Muscle of leg (tissue), 11 donors: Measurements from ENCODE around the gene ELFN1. TPM values are rescaled to one million over a fixed set of nuclear protein-coding genes. Genes with fewer than 3 reads are reported as not detected.
"Not testable (repeated sequence)": the region's sequence is repeated elsewhere in the genome, so short reads cannot be mapped to it uniquely, and the experiment has no call there.

Experiments used
- DNase-seq: peaks from one replicate; pipeline ENCODE4 v3.0.0; 2013
- H3K27ac ChIP-seq: one replicate; pipeline ENCODE4 v1.5.1; 2013; ENCODE audit warnings: mild to moderate bottlenecking, low read length, control low read depth
- H3K27me3 ChIP-seq: one replicate; pipeline ENCODE4 v1.6.1; 2013; ENCODE audit warnings: low read length; ENCODE audit not compliant: control insufficient read depth, insufficient read depth
- H3K36me3 ChIP-seq: one replicate; pipeline ENCODE4 v1.6.1; 2013; ENCODE audit warnings: low read length; ENCODE audit not compliant: control insufficient read depth, insufficient read depth
- H3K4me1 ChIP-seq: one replicate; pipeline ENCODE4 v1.6.1; 2013; ENCODE audit warnings: low read length; ENCODE audit not compliant: control insufficient read depth, insufficient read depth
- H3K4me3 ChIP-seq: one replicate; pipeline ENCODE4 v1.5.1; 2013; ENCODE audit warnings: low read length, control low read depth
- H3K9me3 ChIP-seq: replicated peaks from 2 replicates; pipeline ENCODE4 v1.6.1; 2013; ENCODE audit warnings: low read depth, low read length; ENCODE audit not compliant: control insufficient read depth
- WGBS: methylation state at CpG from one replicate; pipeline ENCODE4 v1.1.5; 2013; ENCODE audit warnings: missing lambda C conversion rate; ENCODE audit not compliant: insufficient coverage; 5-methylcytosine and 5-hydroxymethylcytosine counted together
- polyA plus RNA-seq, 8 donors: library from polyadenylated mRNA; unstranded; fragments of 120-200 nt; gene quantifications; one replicate each; pipeline versions ENCODE4 v1.2.1 to v1.2.3, GENCODE V29; 2013; ENCODE audit warnings: inconsistent platforms in 1 of 8, low replicate concordance in 1 of 8; ENCODE audit not compliant: insufficient read length in 8 of 8, insufficient read depth in 1 of 8
- total RNA-seq: library from RNA; stranded (reverse); fragments of 120-200 nt; gene quantifications from one replicate; pipeline ENCODE4 v1.2.4, GENCODE V29; 2013

Gene ELFN1
- total and polyA plus RNA-seq, 9 donors, result 2.8 to 10.7 (median 8.2) TPM

- Histone ChIP-seq H3K27me3 (no peaks in the 10 kb centered on the region), H3K4me3 (no peak overlapping the region), H3K9me3 (peaks cover 2% of the 10 kb centered on the region), H3K4me1 (peaks cover 31% of the 10 kb centered on the region), H3K27ac (no peak overlapping the region), H3K36me3 (no peaks in the 10 kb centered on the region)
- DNase-seq, result no peak
- WGBS, result 79% methylated on average over 10 of the region's 10 CpGs
These were observed 47.0 kb downstream of the ELFN1 start for GRCh38 chr7:1717095-1717483.

DNA sequence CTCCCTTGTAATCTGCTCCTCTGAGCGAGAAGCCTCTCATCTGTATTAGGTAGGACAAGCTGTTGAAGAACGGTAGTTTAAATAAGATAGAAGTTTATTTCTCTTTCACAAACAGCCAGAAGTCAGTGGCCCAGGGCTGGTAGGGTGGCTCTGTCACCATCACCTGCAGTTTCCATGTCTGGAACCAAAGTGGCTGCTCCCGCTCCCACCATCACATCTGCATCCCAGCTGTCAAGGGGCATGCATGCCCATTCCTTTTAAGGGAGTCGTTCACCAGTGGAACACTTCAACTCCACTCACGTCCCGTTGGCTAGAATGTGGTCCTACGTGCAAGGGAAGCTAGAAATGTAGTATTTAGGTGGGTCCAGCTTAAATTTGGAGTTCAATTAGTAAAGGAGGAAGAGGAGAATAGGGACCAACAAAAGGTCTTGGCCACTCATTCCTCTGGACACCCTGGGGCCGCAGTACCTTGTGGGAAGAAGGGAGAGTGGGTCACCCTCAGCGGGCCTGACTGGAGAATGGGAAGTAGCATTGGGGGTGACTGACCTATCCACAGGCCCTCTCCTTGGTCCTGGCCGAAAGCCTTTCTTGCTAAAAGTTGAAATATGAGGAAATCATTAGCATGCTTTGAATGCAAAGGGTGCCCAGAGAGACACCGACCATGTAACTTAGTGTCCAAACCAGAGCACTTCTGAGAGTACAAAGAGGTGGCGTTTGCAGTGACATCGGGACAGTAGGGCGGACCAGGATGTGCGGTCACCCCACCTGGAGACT, 48.0 kb downstream of the ELFN1 start:
- DNase-seq, result no peak
- no peaks in the 10 kb centered on the region for H3K36me3 ChIP-seq
- 91% methylated on average over 8 of the region's 15 CpGs for WGBS
- H3K27ac ChIP-seq, result no peak overlapping the region
- H3K9me3 ChIP-seq, result peaks cover 2% of the 10 kb centered on the region
- no peaks in the 10 kb centered on the region for H3K27me3 ChIP-seq
- H3K4me1 ChIP-seq, result peaks cover 31% of the 10 kb centered on the region
- no peak overlapping the region for H3K4me3 ChIP-seq

DNA sequence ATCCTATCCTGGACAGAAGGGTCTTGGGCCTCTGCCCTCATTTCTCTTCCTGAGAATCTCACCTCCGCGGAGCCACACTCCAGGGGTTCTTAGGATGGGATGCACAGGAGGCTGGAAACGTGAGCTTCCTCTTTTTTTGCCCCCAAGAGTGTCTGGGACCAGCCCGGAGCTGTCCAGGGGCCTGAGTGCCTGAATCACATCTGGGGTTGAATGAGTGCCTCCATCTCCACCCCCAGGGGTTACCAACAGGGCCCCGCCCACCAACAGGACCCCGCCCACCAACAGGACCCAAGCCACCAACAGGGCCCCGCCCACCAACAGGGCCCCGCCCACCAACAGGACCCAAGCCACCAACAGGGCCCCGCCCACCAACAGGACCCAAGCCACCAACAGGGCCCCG, 48.8 kb downstream of the ELFN1 start:
- peaks cover 27% of the 10 kb centered on the region for H3K4me1 ChIP-seq
- DNase-seq, H3K36me3 ChIP-seq, H3K4me3 ChIP-seq, H3K27ac ChIP-seq, H3K9me3 ChIP-seq, H3K27me3 ChIP-seq: not testable (repeated sequence)
- no CpG with 5 or more reads among the region's 10 CpGs for WGBS

DNA sequence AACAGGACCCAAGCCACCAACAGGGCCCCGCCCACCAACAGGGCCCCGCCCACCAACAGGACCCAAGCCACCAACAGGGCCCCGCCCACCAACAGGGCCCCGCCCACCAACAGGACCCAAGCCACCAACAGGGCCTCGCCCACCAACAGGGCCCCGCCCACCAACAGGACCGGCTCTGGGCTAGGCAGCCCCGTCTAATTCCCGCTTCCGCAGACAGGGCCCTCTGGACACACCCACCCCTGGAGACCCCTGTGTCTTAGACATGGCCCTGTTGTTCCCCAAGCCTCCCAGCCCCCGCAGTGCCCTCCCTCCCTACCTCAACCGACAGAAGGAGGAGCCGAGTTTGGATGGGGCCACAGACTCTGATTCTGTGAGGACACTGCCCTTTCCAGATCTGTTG, 49.2 kb downstream of the ELFN1 start:
- 59% methylated on average over 9 of the region's 13 CpGs for WGBS
- not testable (repeated sequence) for DNase-seq, H3K27ac ChIP-seq, H3K4me3 ChIP-seq, H3K9me3 ChIP-seq, H3K36me3 ChIP-seq, H3K27me3 ChIP-seq
- H3K4me1 ChIP-seq, result peaks cover 24% of the 10 kb centered on the region

GRCh38 chr7:1719913-1720312, 49.8 kb downstream of the ELFN1 start:
- DNase-seq, result no peak
- no peak overlapping the region for H3K4me3 ChIP-seq
- WGBS, result 25% methylated on average over 7 of the region's 7 CpGs
- H3K27me3 ChIP-seq, result no peaks in the 10 kb centered on the region
- H3K27ac ChIP-seq, result no peak overlapping the region
- peaks cover 27% of the 10 kb centered on the region for H3K4me1 ChIP-seq
- H3K36me3 ChIP-seq, result no peaks in the 10 kb centered on the region
- H3K9me3 ChIP-seq, result no peaks in the 10 kb centered on the region

DNA sequence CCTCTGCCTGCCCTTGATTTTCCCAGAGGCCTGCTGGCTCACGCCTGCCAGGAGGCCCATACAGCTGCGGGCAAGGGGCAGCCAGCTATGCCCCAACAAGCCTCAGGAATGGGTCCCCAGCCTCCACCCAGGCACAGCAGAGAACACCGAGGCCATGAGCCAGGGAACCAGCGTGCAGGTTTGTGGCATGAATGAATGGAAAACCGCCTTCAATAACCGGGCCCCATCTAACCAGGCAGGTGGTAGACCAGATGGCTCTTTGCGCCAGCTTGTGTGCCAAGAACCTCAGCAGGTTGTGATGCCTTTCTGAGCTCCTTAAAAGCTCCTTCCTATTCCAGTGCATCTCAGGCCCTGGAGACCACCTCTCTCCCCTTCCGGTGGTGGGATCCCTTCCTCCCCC, 50.2 kb downstream of the ELFN1 start:
- Histone ChIP-seq H3K4me3 (no peak overlapping the region), H3K27me3 (no peaks in the 10 kb centered on the region), H3K4me1 (peaks cover 30% of the 10 kb centered on the region), H3K36me3 (no peaks in the 10 kb centered on the region), H3K9me3 (no peaks in the 10 kb centered on the region), H3K27ac (no peak overlapping the region)
- DNase-seq, result no peak
- 50% methylated on average over 2 of the region's 8 CpGs for WGBS

GRCh38 chr7:1721047-1721690, 51.1 kb downstream of the ELFN1 start:
- 76% methylated on average over 10 of the region's 14 CpGs for WGBS
- no peaks in the 10 kb centered on the region for H3K36me3 ChIP-seq
- DNase-seq, result no peak
- no peak overlapping the region for H3K27ac ChIP-seq
- H3K4me1 ChIP-seq, result peaks cover 38% of the 10 kb centered on the region
- H3K27me3 ChIP-seq, result no peaks in the 10 kb centered on the region
- H3K9me3 ChIP-seq, result no peaks in the 10 kb centered on the region
- H3K4me3 ChIP-seq, result no peak overlapping the region

- WGBS, result 94% methylated on average over 13 of the region's 13 CpGs
- H3K4me1 ChIP-seq, result peaks cover 43% of the 10 kb centered on the region
- H3K9me3 ChIP-seq, result no peaks in the 10 kb centered on the region
- no peak for DNase-seq
- no peak overlapping the region for H3K4me3 ChIP-seq
- H3K27me3 ChIP-seq, result no peaks in the 10 kb centered on the region
- H3K36me3 ChIP-seq, result peaks cover 2% of the 10 kb centered on the region
- H3K27ac ChIP-seq, result no peak overlapping the region
These were observed 53.2 kb downstream of the ELFN1 start for GRCh38 chr7:1723254-1723653.

GRCh38 chr7:1724118-1724910, 54.2 kb downstream of the ELFN1 start:
- no peak for DNase-seq
- 80% methylated on average over 16 of the region's 21 CpGs for WGBS
- peaks cover 43% of the 10 kb centered on the region for H3K4me1 ChIP-seq
- H3K36me3 ChIP-seq, result peaks cover 6% of the 10 kb centered on the region
- no peak overlapping the region for H3K27ac ChIP-seq
- H3K27me3 ChIP-seq, result no peaks in the 10 kb centered on the region
- peaks cover 6% of the 10 kb centered on the region for H3K9me3 ChIP-seq
- no peak overlapping the region for H3K4me3 ChIP-seq

GRCh38 chr7:1725199-1725690, 55.2 kb downstream of the ELFN1 start:
- WGBS, result 30% methylated on average over 13 of the region's 22 CpGs
- peak overlapping the region; percentile 78 for H3K27ac ChIP-seq

More at GRCh38 chr7:1725199-1725690, 55.2 kb downstream of the ELFN1 start:
- H3K4me3 ChIP-seq, result no peak overlapping the region
- no peaks in the 10 kb centered on the region for H3K27me3 ChIP-seq
- H3K4me1 ChIP-seq, result peaks cover 33% of the 10 kb centered on the region
- H3K36me3 ChIP-seq, result peaks cover 8% of the 10 kb centered on the region
- H3K9me3 ChIP-seq, result peaks cover 14% of the 10 kb centered on the region
- DNase-seq, result peak; percentile 92
